Pulmonary artery endothelial cell (primary cell): ENCODE measurements around the gene LIMCH1. TPM values are rescaled to one million over a fixed set of nuclear protein-coding genes. Genes with fewer than 3 reads are reported as not detected.
A peak's percentile ranks its signal among the peaks of the same experiment; 100 is the strongest.
"Not testable (repeated sequence)": the region's sequence is repeated elsewhere in the genome, so short reads cannot be mapped to it uniquely, and the experiment has no call there.

Source experiments
- DNase-seq: peaks from one replicate; pipeline ENCODE4 v3.0.0-alpha.2; 2011; ENCODE audit warnings: low read depth, low spot score
- total RNA-seq: library from RNA; depleted of rRNA; stranded (reverse); fragments of >200 nt; gene quantifications from 2 replicates; pipeline ENCODE4 v1.2.3, GENCODE V29; 2014

The LIMCH1 gene, protein sequence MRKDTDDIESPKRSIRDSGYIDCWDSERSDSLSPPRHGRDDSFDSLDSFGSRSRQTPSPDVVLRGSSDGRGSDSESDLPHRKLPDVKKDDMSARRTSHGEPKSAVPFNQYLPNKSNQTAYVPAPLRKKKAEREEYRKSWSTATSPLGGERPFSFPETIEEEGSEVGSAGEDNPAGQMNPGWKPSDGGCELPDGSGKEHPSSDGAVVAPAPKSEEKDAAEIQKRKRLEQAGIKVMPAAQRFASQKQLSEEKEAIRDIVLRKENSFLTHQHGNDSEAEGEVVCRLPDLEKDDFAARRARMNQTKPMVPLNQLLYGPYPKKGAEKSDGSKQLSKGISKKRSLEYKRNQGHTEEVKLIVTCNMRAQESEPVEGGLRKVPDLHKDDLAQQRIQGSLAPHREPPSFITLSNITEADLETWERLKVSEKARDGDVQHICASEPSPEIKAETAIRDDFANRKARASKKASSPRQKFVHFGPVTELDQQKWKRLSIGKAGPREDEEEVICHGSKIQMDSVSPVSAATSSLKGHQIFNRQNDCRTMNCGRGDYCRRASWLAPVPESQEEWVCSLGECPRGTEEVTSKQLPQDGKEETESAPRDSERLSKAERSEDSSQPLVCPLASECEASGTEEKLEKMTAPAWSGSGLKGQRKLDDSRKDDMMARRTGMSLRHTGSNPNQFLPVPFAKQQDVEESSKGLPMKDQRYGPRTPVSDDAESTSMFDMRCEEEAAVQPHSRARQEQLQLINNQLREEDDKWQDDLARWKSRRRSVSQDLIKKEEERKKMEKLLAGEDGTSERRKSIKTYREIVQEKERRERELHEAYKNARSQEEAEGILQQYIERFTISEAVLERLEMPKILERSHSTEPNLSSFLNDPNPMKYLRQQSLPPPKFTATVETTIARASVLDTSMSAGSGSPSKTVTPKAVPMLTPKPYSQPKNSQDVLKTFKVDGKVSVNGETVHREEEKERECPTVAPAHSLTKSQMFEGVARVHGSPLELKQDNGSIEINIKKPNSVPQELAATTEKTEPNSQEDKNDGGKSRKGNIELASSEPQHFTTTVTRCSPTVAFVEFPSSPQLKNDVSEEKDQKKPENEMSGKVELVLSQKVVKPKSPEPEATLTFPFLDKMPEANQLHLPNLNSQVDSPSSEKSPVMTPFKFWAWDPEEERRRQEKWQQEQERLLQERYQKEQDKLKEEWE (N-terminal part only)
- total RNA-seq, result 23.8 and 24.1 TPM in 2 replicates

DNA sequence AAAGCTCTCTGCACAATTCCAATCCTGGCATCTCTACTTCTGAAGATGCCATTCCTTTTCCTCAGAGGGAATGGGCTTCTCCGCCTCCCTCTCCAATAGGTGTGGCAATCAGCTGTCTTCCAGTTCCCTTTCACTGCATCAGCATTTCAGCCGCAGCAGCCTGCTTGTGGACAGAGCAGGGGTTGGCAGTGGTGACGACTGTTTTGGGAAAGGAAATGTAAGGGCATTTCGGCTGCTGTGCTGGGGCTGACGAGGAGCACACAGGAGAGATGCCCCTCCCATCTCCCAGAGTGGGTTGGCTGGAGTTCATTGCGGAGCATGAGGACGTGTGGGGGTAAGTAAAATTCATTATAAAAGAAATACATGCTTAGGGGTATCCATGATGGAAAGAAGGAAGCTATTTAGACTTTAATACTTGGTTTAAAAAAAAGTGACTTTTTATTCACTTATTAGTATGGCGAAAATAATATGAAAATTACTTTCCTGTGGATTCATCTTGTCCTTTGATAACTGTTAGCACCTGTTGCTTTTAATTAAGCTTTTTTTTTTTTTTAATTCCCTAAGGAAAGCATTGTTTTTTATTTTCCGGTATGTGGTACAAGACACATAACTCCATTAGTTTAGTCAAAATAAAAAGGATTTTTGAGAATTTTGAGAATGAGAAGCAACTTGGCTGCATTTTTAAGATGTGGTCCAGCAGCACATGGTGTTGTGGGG lies at the start of gene LIMCH1:
TSS of gene LIMCH1 (plus strand) at position 141 of the 717 bp plus-strand sequence. CDS start 67,839 bp downstream, outside the sequence.
- no peak for DNase-seq

DNA sequence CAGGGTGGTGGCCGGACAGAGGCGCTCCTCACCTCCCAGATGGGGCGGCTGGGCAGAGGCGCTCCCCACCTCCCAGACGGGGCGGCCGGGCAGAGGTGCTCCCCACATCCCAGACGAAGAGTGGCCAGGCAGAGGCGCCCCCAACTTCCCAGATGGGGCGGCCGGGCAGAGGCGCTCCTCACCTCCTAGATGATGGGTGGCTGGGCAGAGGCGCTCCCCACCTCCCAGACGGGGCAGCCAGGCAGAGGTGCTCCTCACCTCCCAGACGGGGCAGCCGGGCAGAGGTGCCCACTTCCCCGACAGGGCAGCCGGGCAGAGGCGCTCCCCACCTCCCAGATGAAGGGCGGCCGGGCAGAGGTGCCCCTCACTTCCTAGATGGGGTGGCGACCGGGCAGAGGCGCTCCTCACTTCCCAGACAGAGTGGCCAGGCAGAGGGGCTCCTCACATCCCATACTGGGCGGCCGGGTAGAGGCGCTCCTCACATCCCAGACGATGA lies 46.8 kb upstream of the LIMCH1 start:
- not testable (repeated sequence) for DNase-seq

DNA sequence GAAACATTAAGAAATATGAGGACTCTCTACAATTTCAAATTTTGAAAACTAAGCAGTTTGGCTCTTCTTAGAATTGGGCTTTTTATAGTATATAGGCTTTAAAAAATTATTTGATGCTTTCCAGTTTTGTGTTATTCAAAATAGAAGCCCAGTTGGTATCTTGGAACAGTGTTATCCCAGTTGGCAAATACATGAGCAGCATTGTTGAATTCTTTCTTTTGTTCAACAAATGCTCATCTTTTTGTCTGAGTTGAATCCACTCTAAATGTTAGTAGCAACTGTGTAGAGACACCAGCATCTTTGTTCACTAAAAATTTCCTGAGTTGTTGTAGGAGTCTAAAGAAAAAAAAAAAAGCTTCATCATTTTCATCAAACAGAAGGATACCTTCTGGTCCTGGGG lies 41.0 kb upstream of the LIMCH1 start:
- DNase-seq, result no peak

DNA sequence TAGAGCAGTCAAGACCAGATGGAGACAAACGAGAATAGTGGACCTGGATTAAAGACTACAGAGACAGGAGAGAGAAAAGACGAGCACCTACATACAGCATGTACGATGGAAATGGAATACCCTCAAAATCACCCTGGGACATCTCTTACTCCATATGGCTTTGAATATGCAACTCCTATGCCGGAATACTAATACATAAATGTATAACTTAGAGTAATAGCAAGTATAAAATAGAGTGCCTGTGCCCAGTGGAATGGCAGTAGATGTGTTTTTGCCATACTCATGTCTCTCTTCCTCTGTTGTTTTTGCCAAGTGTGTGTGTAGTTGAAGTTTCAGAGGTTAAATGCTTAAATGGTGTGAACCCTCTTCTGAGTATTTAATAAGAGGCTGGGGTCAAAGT lies 39.8 kb upstream of the LIMCH1 start:
- DNase-seq, result no peak

DNA sequence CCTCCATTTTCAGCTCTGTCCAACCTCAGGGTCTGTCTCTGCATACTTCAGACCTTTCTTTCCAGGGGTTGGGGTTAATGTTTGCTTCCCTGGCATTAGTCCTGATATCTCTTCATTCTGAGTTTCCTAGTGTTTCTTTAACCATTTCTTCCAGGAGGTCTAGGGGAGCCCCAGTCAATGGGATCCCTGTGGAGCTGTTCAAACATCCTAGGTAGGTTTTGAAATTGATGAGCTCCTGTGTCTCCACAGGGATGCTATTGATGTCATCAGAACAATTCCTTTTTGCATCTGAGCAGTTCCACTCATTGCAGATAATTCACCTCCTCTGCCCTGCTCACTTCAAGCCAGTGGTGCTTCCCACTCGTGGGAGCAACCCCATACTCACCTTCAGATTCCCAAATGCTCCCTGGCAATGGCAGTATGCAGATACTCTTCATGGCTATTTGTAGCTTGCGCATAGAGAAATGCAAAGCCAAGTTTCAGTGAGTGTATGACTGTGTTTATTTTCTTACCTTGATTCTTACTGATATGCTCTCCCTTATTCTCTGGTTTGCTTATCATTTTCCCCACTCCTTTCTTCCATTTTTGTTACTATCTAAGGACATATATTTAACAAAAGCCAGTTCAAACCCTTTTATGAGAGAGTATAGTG lies 33.7 kb upstream of the LIMCH1 start:
- no peak for DNase-seq

DNA sequence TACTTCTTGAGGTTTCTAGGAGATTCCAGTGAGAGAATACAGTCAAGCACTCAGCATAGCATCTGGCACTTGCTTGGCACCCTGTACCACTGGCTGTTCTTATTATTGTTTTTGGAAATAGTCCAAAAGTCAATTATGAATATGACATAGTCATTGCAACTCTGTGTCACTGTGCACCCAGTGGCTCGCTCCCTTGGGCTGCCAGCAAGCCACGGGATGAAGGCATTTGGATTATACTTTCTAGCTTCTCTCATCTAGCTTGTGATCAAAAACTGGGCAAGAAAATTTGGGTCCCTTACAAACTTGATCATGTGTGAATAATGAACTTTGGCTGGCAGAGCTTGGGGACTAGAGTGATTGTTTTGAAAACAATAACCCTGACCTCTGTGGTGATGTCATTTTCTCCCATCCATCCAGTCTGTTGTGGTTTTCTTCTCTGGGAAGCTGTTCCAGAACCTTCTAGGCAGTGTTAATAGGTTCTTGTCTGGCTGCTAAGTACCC lies 32.7 kb upstream of the LIMCH1 start:
- no peak for DNase-seq

DNA sequence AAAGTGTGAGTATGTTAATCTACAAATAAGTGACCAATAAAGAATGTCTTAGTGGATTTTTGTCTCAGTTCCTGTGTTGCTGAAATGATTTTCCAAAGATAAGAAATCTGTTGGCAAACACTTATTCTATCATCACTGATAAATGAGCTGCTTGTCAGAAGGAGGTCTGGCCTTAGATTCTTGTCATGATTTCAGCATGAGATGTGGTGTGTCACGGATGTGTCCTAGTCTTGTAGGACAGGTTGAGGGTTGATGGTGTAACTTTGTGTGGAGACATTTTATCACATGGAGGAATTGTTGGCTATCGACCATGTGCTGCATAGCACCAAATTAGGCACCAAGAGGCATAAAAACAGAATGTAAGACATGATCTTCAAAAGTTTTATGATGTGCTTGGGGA lies 31.8 kb upstream of the LIMCH1 start:
- DNase-seq, result no peak

DNA sequence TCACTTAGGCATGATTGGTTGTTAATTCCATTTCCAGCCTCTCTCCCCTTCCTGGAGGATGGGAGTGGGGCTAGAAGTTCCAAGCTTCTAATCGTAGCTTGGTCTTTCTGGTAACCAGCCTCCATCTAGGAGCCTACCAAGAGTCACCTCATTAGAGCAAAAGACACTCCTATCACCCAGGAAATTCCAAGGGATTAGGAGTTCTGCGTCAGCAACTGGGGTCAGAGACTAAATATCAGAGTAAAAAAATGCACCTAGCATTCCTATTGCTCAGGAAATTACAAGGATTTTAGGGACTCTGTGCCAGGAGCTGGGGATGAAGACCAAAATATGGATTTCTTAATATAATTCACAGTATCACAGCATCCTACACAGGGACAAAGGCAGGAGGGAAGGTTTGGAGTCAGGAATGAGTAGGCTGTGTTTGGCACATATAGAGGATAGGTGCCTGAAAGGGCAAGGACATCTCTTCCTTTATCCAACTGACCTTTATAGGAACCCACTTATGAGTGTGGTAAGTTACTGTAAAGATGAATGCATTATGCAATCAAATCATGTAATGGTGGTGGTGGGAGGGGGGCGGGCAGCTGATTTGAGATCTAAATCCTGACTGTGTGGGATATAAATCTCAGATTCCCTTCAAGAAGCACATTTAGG lies 30.5 kb upstream of the LIMCH1 start:
- no peak for DNase-seq

DNA sequence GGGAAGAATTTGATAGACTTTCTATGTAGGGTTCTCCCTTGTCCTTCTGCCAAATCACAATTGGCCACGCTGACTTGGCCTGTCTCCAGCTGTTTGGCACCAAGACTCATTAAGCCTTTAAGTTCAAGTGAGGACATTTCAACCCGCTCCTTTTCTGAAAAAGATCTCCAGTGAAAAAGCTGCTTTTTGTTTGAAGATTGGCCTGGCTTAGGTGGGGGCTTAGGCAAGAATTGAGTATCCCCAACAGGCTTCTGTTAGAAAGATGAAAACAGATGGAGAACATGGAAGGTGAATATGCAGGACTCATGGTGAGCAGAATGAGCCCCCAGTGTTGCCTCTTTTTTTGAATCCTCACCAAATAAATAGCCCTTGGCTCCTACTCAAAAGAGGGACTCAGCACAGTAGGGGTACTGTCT lies 28.5 kb upstream of the LIMCH1 start:
- DNase-seq, result no peak

DNA sequence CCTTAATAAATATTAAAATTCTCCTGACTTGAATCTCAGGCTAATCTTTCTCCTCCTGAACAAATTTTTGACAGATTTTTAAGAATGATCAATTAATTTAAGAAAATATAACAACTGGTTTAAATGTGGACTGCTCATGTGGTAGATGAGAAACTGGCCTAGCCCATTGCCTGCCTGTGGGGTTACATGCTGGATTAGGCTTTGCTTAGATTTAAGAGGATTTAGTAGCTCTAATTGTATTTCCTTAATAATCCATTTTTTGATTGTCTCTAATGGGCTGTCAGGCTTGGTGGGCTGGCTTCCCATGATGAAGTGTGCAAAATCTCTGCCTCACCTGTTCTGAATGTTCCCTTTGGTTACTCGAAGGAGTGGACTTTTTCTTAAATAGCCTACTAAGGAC lies 27.8 kb upstream of the LIMCH1 start:
- DNase-seq, result no peak

DNA sequence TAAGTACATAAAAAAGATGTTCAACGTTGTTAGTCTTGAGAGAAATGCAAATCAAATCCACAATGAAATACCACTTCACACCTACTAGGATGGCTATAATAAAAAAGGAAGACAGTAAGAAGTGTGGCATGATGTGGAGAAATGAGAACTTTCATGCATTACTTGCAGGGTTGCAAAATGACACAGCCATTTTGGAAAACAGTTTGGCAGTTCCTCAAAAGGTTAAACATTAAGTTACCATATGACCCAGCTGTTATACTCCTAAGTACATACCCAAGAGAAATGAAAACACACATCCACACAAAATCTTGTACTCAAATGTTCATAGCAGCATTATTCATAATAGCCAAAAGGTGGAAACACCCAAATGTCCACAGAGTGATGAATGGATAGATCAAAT lies 25.8 kb upstream of the LIMCH1 start:
- DNase-seq, result no peak

DNA sequence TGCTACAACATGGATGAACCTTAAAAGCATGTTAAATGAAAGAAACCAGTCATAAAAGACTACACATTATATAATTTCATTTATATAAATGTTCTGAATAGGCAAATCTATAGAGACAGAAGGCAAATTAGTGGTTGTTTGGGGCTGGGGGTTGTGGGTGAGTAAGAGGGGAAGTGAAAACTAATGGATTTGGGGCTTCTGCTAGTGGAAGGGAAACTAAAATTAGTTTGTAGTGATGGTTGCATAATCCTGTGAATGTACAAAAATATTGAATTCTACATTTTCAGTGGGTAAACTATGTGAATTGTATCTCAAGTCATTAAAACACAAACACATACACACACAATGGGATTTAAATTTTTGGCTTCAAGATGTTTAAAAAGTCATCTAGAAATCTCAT lies 25.4 kb upstream of the LIMCH1 start:
- no peak for DNase-seq

DNA sequence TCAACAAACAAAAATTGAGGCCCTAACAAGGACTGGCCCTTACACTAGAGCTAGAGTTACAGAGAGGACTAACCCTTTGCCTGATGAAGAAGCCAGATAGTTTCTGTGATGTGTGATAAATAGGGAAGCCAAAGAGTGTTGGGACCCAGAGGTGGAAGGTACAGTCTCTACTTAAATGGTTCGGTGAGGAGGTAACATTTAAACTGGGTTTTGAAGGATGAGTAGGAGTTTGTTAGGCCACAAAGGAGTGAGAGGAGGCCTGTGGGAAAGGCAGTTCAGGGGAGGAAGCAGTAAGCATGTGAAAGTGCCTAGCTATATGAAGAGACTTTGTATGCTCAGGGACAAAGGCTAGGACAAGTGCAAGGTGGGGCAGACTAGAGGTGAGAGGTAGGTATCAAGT lies 23.8 kb upstream of the LIMCH1 start:
- DNase-seq, result no peak

DNA sequence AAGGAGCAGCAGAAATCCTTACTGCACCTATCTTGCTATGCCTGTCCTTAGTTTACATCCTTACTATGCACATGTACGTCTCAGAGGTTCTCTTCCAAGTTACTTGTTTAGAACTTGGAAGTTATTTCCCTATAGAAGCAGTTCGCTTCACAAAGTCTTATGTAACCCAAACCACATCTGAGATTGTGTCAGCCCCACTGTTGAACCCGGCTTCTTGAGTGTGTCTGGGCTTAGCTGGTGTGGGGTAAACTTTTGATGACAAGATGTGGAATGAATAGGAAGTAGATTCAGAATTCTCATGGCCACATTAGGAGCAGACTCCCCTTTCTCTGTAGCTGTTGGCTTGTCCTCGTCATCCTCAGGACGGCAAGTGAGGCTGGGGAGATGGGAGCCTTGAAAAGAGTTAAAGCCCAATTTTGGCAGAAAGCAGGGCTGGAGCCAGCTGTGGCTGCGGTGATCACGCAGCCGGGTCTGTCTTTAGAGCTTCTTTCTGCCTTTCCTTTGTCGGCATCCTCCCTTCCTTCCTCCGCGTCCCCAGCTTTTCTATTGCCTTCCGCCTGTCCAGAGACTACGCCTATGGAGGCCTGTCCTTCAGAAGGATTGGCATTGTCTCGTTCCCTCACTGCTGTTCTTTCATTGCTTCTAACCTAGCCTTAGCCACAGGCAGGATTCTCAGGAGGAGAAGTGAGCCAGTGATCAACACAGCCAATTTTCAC lies 23.0 kb upstream of the LIMCH1 start:
- DNase-seq, result no peak

DNA sequence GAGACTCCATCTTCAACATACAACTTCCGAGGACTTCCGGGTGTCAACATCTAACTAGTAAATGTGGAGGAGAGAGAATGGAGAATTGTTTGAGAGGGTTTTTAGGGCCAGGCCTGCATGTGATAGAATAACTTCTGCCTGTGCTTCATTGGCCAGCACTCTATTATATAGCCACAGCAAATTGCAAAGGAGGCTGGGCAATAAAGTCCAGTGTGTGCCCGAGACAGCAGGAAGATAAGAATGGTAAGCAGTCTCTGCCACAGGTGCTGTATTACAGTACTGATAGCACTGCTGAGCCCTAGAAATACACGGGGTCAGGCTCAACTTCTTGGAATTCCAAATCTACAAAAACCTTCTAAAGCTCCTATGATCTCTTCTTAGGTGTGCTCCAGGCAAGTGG lies 20.8 kb upstream of the LIMCH1 start:
- DNase-seq, result no peak

DNA sequence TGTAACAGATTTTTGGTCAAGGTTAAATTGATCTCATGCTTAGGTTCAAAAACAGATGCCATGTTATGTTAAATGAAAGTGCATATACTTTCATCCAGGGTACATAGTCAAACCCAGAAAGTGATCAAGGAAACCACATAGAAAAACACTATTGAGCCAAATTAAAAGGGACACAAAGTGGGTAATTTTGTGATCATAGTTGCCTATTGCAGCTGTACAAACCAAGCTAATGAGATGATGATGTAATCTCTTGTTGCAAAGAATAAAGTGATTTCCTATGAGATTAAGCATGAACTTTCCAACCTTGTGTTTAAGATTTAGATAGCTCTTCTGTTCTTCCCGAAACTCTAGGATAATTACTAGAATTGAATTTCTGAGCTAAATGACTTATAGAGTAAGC lies 20.2 kb upstream of the LIMCH1 start:
- no peak for DNase-seq

DNA sequence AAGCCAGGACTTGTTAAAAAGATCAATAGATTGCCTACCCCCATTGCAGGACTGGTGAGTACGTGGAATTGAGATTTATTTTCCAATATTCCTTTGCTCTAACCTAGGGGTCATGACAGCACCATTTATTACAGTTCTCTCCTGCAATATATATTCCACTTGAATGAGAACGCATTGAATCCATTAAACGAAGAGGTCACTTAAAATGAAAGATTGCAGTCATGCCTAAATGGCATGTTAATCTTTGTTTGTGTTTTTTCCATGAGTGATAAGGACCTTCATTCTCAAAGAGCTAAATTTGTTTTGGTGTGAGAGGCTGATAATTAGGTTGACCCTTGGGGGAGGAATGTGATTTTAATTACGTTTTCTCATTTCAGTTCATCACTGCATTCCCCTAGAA lies 13.5 kb upstream of the LIMCH1 start:
- DNase-seq, result no peak

DNA sequence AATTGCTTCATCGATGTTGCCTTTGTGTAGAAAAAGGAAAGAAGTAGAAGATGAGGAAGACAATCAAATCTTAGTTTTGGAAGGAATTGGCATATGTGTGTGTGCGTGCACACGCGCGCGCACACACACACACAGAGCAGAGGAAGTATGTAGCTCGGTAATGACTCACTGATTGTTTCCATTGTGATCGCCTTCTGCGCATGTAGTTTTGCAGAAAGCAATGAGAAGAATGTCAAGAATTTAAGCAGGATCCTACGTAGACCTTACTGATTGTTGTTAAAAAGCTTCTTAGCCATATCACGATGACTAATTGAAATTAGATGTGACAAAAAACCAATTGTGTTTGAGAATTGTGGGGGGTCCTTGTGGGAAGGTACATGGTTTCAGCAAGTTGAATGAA lies 12.8 kb upstream of the LIMCH1 start:
- DNase-seq, result peak; percentile 99

DNA sequence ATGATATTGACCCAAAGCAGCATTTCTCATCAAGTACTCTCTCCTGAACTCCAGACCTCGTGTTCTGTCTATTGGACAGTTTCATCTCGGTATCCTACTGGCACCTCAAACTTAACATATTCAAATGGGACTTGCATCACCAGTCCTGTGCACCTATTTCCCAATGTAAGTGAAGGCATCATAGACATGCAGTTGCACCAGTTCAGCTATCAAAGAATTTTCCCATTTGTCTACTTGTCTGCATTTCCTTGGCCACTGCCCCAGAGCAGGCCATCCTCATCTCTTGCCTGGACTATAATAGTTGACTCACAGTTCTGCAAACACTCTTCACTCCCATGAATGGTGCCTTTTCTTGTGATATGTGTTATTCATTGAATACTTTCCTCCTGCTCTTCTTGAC lies 11.3 kb upstream of the LIMCH1 start:
- DNase-seq, result no peak
